ENCODE measurements around the gene OCA2.

OCA2 gene

GRCh38 chr15:27757052-27757451 is 342.1 kb downstream of the OCA2 start:
- no peak overlapping the region for H3K27ac ChIP-seq (ENCODE audit: insufficient read depth, low read length, poor library complexity, severe bottlenecking)
- H3K4me1 ChIP-seq (ENCODE audit: control insufficient read depth, insufficient read depth, low read length, poor library complexity, severe bottlenecking): no peaks in the 10 kb centered on the region
- no peak for DNase-seq
- no peaks in the 10 kb centered on the region for H3K9me3 ChIP-seq (ENCODE audit: control insufficient read depth, low read length)
- H3K27me3 ChIP-seq (replicated peaks; ENCODE audit: control insufficient read depth, insufficient read depth, low read length, poor library complexity, severe bottlenecking): no peaks in the 10 kb centered on the region
- no peaks in the 10 kb centered on the region for H3K36me3 ChIP-seq (ENCODE audit: control insufficient read depth, insufficient read depth, low read length)
- no peak overlapping the region for H3K4me3 ChIP-seq (ENCODE audit: insufficient read depth, low read depth, low read length, poor library complexity, severe bottlenecking)

- no peak overlapping the region for H3K4me3 ChIP-seq (ENCODE audit: insufficient read depth, low read depth, low read length, poor library complexity, severe bottlenecking)
- no peak for DNase-seq
- no peaks in the 10 kb centered on the region for H3K9me3 ChIP-seq (ENCODE audit: control insufficient read depth, low read length)
- no peaks in the 10 kb centered on the region for H3K36me3 ChIP-seq (ENCODE audit: control insufficient read depth, insufficient read depth, low read length)
- H3K4me1 ChIP-seq (ENCODE audit: control insufficient read depth, insufficient read depth, low read length, poor library complexity, severe bottlenecking): no peaks in the 10 kb centered on the region
- no peaks in the 10 kb centered on the region for H3K27me3 ChIP-seq (replicated peaks; ENCODE audit: control insufficient read depth, insufficient read depth, low read length, poor library complexity, severe bottlenecking)
- H3K27ac ChIP-seq (ENCODE audit: insufficient read depth, low read length, poor library complexity, severe bottlenecking): no peak overlapping the region
Observed at GRCh38 chr15:27752691-27753090, 346.4 kb downstream of the OCA2 start.

- H3K4me3 ChIP-seq (ENCODE audit: insufficient read depth, low read depth, low read length, poor library complexity, severe bottlenecking): no peak overlapping the region
- no peaks in the 10 kb centered on the region for H3K9me3 ChIP-seq (ENCODE audit: control insufficient read depth, low read length)
- H3K36me3 ChIP-seq (ENCODE audit: control insufficient read depth, insufficient read depth, low read length): no peaks in the 10 kb centered on the region
- no peaks in the 10 kb centered on the region for H3K4me1 ChIP-seq (ENCODE audit: control insufficient read depth, insufficient read depth, low read length, poor library complexity, severe bottlenecking)
- no peak for DNase-seq
- no peak overlapping the region for H3K27ac ChIP-seq (ENCODE audit: insufficient read depth, low read length, poor library complexity, severe bottlenecking)
- no peaks in the 10 kb centered on the region for H3K27me3 ChIP-seq (replicated peaks; ENCODE audit: control insufficient read depth, insufficient read depth, low read length, poor library complexity, severe bottlenecking)
Observed at GRCh38 chr15:27747997-27748396, 351.1 kb downstream of the OCA2 start.

GRCh38 chr15:27746401-27746955 is 352.6 kb downstream of the OCA2 start:
- no peaks in the 10 kb centered on the region for H3K4me1 ChIP-seq (ENCODE audit: control insufficient read depth, insufficient read depth, low read length, poor library complexity, severe bottlenecking)
- no peaks in the 10 kb centered on the region for H3K36me3 ChIP-seq (ENCODE audit: control insufficient read depth, insufficient read depth, low read length)
- no peak overlapping the region for H3K4me3 ChIP-seq (ENCODE audit: insufficient read depth, low read depth, low read length, poor library complexity, severe bottlenecking)
- H3K27ac ChIP-seq (ENCODE audit: insufficient read depth, low read length, poor library complexity, severe bottlenecking): no peak overlapping the region
- no peaks in the 10 kb centered on the region for H3K9me3 ChIP-seq (ENCODE audit: control insufficient read depth, low read length)
- no peak for DNase-seq
- H3K27me3 ChIP-seq (replicated peaks; ENCODE audit: control insufficient read depth, insufficient read depth, low read length, poor library complexity, severe bottlenecking): no peaks in the 10 kb centered on the region

GRCh38 chr15:27744641-27745040 is 354.5 kb downstream of the OCA2 start:
- H3K9me3 ChIP-seq (ENCODE audit: control insufficient read depth, low read length): no peaks in the 10 kb centered on the region
- H3K4me3 ChIP-seq (ENCODE audit: insufficient read depth, low read depth, low read length, poor library complexity, severe bottlenecking): no peak overlapping the region
- no peaks in the 10 kb centered on the region for H3K36me3 ChIP-seq (ENCODE audit: control insufficient read depth, insufficient read depth, low read length)
- no peaks in the 10 kb centered on the region for H3K27me3 ChIP-seq (replicated peaks; ENCODE audit: control insufficient read depth, insufficient read depth, low read length, poor library complexity, severe bottlenecking)
- DNase-seq: no peak
- no peak overlapping the region for H3K27ac ChIP-seq (ENCODE audit: insufficient read depth, low read length, poor library complexity, severe bottlenecking)
- H3K4me1 ChIP-seq (ENCODE audit: control insufficient read depth, insufficient read depth, low read length, poor library complexity, severe bottlenecking): no peaks in the 10 kb centered on the region

- no peaks in the 10 kb centered on the region for H3K36me3 ChIP-seq (ENCODE audit: control insufficient read depth, insufficient read depth, low read length)
- no peak overlapping the region for H3K27ac ChIP-seq (ENCODE audit: insufficient read depth, low read length, poor library complexity, severe bottlenecking)
- no peaks in the 10 kb centered on the region for H3K4me1 ChIP-seq (ENCODE audit: control insufficient read depth, insufficient read depth, low read length, poor library complexity, severe bottlenecking)
- no peaks in the 10 kb centered on the region for H3K27me3 ChIP-seq (replicated peaks; ENCODE audit: control insufficient read depth, insufficient read depth, low read length, poor library complexity, severe bottlenecking)
- H3K9me3 ChIP-seq (ENCODE audit: control insufficient read depth, low read length): no peaks in the 10 kb centered on the region
- no peak overlapping the region for H3K4me3 ChIP-seq (ENCODE audit: insufficient read depth, low read depth, low read length, poor library complexity, severe bottlenecking)
- no peak for DNase-seq
Observed at GRCh38 chr15:27743638-27744037, 355.5 kb downstream of the OCA2 start.

- DNase-seq: no peak
- Histone ChIP-seq H3K9me3 (ENCODE audit: control insufficient read depth, low read length) (no peaks in the 10 kb centered on the region), H3K4me3 (ENCODE audit: insufficient read depth, low read depth, low read length, poor library complexity, severe bottlenecking) (no peak overlapping the region), H3K4me1 (ENCODE audit: control insufficient read depth, insufficient read depth, low read length, poor library complexity, severe bottlenecking) (no peaks in the 10 kb centered on the region), H3K27ac (ENCODE audit: insufficient read depth, low read length, poor library complexity, severe bottlenecking) (no peak overlapping the region), H3K27me3 (replicated peaks; ENCODE audit: control insufficient read depth, insufficient read depth, low read length, poor library complexity, severe bottlenecking) (no peaks in the 10 kb centered on the region), H3K36me3 (ENCODE audit: control insufficient read depth, insufficient read depth, low read length) (no peaks in the 10 kb centered on the region)
Observed at GRCh38 chr15:27742751-27743477, 356.2 kb downstream of the OCA2 start.

GRCh38 chr15:27741226-27741860 is 357.8 kb downstream of the OCA2 start:
- Histone ChIP-seq H3K4me1 (ENCODE audit: control insufficient read depth, insufficient read depth, low read length, poor library complexity, severe bottlenecking) (no peaks in the 10 kb centered on the region), H3K27ac (ENCODE audit: insufficient read depth, low read length, poor library complexity, severe bottlenecking) (no peak overlapping the region), H3K27me3 (replicated peaks; ENCODE audit: control insufficient read depth, insufficient read depth, low read length, poor library complexity, severe bottlenecking) (no peaks in the 10 kb centered on the region), H3K36me3 (ENCODE audit: control insufficient read depth, insufficient read depth, low read length) (no peaks in the 10 kb centered on the region), H3K4me3 (ENCODE audit: insufficient read depth, low read depth, low read length, poor library complexity, severe bottlenecking) (no peak overlapping the region), H3K9me3 (ENCODE audit: control insufficient read depth, low read length) (no peaks in the 10 kb centered on the region)
- no peak for DNase-seq

- Histone ChIP-seq H3K4me3 (ENCODE audit: insufficient read depth, low read depth, low read length, poor library complexity, severe bottlenecking) (no peak overlapping the region), H3K27me3 (replicated peaks; ENCODE audit: control insufficient read depth, insufficient read depth, low read length, poor library complexity, severe bottlenecking) (no peaks in the 10 kb centered on the region), H3K27ac (ENCODE audit: insufficient read depth, low read length, poor library complexity, severe bottlenecking) (no peak overlapping the region), H3K36me3 (ENCODE audit: control insufficient read depth, insufficient read depth, low read length) (no peaks in the 10 kb centered on the region), H3K9me3 (ENCODE audit: control insufficient read depth, low read length) (peaks cover 10% of the 10 kb centered on the region), H3K4me1 (ENCODE audit: control insufficient read depth, insufficient read depth, low read length, poor library complexity, severe bottlenecking) (no peaks in the 10 kb centered on the region)
- no peak for DNase-seq
Observed at GRCh38 chr15:27734785-27735495, 364.2 kb downstream of the OCA2 start.

GRCh38 chr15:27731776-27732175 is 367.3 kb downstream of the OCA2 start:
- Histone ChIP-seq H3K27me3 (replicated peaks; ENCODE audit: control insufficient read depth, insufficient read depth, low read length, poor library complexity, severe bottlenecking) (no peaks in the 10 kb centered on the region), H3K9me3 (ENCODE audit: control insufficient read depth, low read length) (peaks cover 10% of the 10 kb centered on the region), H3K36me3 (ENCODE audit: control insufficient read depth, insufficient read depth, low read length) (no peaks in the 10 kb centered on the region), H3K4me3 (ENCODE audit: insufficient read depth, low read depth, low read length, poor library complexity, severe bottlenecking) (no peak overlapping the region), H3K4me1 (ENCODE audit: control insufficient read depth, insufficient read depth, low read length, poor library complexity, severe bottlenecking) (no peaks in the 10 kb centered on the region), H3K27ac (ENCODE audit: insufficient read depth, low read length, poor library complexity, severe bottlenecking) (no peak overlapping the region)
- DNase-seq: no peak
